ENCODE data around the gene BABAM1. TPM values are rescaled to one million over a fixed set of nuclear protein-coding genes. Genes with fewer than 3 reads are reported as not detected.

Gene BABAM1
- total and polyA plus RNA-seq, 9 of the 15 experiments (the other 6 are each of a cell fraction or from before 2014, with no cell fraction given), result 14.7 to 160 (median 113) TPM

- TF ChIP-seq ZFX (CRISPR knock-in tag; IDR thresholded peaks at IDR 0.05) (peak; percentile 71), ZBTB40 (IDR thresholded peaks at IDR 0.05) (0 out of 2 replicates have a peak, but pooled peaks have one; percentile 38), ZBTB40 (CRISPR knock-in tag; IDR thresholded peaks at IDR 0.05) (no peak), ZNF780A (CRISPR knock-in tag; IDR thresholded peaks at IDR 0.05) (no peak), NONO (IDR thresholded peaks at IDR 0.05; ENCODE audit: low read depth in 2 of 2, low read length in 1 of 2) (no peak), ZMIZ1 (IDR thresholded peaks at IDR 0.05; ENCODE audit: low read depth in 2 of 2, low read length in 2 of 2) (no peak), ZC3H11A (IDR thresholded peaks at IDR 0.05; ENCODE audit: low read depth, low read length) (no peak), BCL6 (CRISPR knock-in tag; IDR thresholded peaks at IDR 0.05) (no peak), ZNF644 (tag; IDR thresholded peaks at IDR 0.05; ENCODE audit: low read depth) (no peak), TFAP4 (CRISPR knock-in tag; IDR thresholded peaks at IDR 0.05; ENCODE audit: borderline replicate concordance) (peak; percentile 73), ZNF146 (CRISPR knock-in tag; IDR thresholded peaks at IDR 0.05; ENCODE audit: unreplicated experiment) (no peak), MLX (CRISPR knock-in tag; conservative IDR thresholded peaks at IDR 0.05) (no peak)
Observed at GRCh38 chr19:17292301-17293074, 25.2 kb downstream of the BABAM1 start (continued).

All from K562 (cell line).